ENCODE results near the gene BLACAT1. TPM values are rescaled to one million over a fixed set of nuclear protein-coding genes. Genes with fewer than 3 reads are reported as not detected.

Gene BLACAT1
- total and polyA plus RNA-seq, 9 of the 15 experiments (the other 6 are each of a cell fraction or from before 2014, with no cell fraction given), result 0.10 to 5.9 (median 0.73) TPM

DNA sequence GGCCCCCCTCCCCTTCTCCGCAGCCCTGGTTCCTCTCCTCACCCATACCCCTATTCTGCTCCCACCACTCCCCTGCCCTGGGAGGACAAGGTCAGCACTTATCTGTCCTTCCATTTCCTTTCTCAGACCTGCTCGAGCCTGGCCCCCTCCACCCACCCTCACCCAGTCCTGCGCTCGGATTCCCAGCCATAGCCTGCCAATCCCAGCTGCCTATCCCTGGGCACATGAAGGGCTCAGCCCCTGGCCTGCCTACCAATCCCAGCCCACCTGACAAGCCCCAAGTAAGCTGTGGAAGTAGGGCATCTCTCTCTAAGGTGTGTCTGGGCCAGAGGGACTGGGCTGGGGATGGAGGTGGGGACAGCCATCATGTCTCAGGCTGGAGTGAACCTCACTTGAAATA is 5.4 kb downstream of the BLACAT1 start (continued):
- TF ChIP-seq, protein P1, sequence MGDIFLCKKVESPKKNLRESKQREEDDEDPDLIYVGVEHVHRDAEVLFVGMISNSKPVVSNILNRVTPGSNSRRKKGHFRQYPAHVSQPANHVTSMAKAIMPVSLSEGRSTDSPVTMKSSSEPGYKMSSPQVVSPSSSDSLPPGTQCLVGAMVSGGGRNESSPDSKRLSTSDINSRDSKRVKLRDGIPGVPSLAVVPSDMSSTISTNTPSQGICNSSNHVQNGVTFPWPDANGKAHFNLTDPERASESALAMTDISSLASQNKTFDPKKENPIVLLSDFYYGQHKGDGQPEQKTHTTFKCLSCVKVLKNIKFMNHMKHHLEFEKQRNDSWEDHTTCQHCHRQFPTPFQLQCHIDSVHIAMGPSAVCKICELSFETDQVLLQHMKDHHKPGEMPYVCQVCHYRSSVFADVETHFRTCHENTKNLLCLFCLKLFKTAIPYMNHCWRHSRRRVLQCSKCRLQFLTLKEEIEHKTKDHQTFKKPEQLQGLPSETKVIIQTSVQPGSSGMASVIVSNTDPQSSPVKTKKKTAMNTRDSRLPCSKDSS (IDR thresholded peaks at IDR 0.05; ENCODE audit: low read depth, partially characterized antibody), result no peak
- 0 out of 4 replicates have a peak, but pooled peaks of 1 of the 2 experiments have one; percentile 50 for TF ChIP-seq MAZ (CRISPR knock-in tag; conservative IDR thresholded peaks at IDR 0.05 in 1 of 2, IDR thresholded peaks at IDR 0.05 in 1 of 2)
- TF ChIP-seq, protein P2, sequence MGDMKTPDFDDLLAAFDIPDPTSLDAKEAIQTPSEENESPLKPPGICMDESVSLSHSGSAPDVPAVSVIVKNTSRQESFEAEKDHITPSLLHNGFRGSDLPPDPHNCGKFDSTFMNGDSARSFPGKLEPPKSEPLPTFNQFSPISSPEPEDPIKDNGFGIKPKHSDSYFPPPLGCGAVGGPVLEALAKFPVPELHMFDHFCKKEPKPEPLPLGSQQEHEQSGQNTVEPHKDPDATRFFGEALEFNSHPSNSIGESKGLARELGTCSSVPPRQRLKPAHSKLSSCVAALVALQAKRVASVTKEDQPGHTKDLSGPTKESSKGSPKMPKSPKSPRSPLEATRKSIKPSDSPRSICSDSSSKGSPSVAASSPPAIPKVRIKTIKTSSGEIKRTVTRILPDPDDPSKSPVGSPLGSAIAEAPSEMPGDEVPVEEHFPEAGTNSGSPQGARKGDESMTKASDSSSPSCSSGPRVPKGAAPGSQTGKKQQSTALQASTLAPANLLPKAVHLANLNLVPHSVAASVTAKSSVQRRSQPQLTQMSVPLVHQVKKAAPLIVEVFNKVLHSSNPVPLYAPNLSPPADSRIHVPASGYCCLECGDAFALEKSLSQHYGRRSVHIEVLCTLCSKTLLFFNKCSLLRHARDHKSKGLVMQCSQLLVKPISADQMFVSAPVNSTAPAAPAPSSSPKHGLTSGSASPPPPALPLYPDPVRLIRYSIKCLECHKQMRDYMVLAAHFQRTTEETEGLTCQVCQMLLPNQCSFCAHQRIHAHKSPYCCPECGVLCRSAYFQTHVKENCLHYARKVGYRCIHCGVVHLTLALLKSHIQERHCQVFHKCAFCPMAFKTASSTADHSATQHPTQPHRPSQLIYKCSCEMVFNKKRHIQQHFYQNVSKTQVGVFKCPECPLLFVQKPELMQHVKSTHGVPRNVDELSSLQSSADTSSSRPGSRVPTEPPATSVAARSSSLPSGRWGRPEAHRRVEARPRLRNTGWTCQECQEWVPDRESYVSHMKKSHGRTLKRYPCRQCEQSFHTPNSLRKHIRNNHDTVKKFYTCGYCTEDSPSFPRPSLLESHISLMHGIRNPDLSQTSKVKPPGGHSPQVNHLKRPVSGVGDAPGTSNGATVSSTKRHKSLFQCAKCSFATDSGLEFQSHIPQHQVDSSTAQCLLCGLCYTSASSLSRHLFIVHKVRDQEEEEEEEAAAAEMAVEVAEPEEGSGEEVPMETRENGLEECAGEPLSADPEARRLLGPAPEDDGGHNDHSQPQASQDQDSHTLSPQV (IDR thresholded peaks at IDR 0.05), result no peak
- TF ChIP-seq CBFA2T2 (conservative IDR thresholded peaks at IDR 0.05), result no peak
- TF ChIP-seq ZNF668 (CRISPR knock-in tag; IDR thresholded peaks at IDR 0.05), result no peak
- no peak for TF ChIP-seq TFAM (CRISPR knock-in tag; conservative IDR thresholded peaks at IDR 0.05)
- TF ChIP-seq ZNF57 (CRISPR knock-in tag; IDR thresholded peaks at IDR 0.05), result no peak
- TF ChIP-seq HMG20A (CRISPR knock-in tag; conservative IDR thresholded peaks at IDR 0.05), result no peak
- no peak for TF ChIP-seq SPI1 (IDR thresholded peaks at IDR 0.05; ENCODE audit: borderline replicate concordance, low read depth, low read length)
- no peak for TF ChIP-seq ZNF586 (CRISPR knock-in tag; conservative IDR thresholded peaks at IDR 0.05)
- TF ChIP-seq, protein P3, sequence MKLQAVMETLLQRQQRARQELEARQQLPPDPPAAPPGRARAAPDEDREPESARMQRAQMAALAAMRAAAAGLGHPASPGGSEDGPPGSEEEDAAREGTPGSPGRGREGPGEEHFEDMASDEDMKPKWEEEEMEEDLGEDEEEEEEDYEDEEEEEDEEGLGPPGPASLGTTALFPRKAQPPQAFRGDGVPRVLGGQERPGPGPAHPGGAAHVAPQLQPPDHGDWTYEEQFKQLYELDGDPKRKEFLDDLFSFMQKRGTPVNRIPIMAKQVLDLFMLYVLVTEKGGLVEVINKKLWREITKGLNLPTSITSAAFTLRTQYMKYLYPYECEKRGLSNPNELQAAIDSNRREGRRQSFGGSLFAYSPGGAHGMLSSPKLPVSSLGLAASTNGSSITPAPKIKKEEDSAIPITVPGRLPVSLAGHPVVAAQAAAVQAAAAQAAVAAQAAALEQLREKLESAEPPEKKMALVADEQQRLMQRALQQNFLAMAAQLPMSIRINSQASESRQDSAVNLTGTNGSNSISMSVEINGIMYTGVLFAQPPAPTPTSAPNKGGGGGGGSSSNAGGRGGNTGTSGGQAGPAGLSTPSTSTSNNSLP (IDR thresholded peaks at IDR 0.05; ENCODE audit: borderline replicate concordance, low read depth, low read length), result no peak
- TF ChIP-seq, protein P4, sequence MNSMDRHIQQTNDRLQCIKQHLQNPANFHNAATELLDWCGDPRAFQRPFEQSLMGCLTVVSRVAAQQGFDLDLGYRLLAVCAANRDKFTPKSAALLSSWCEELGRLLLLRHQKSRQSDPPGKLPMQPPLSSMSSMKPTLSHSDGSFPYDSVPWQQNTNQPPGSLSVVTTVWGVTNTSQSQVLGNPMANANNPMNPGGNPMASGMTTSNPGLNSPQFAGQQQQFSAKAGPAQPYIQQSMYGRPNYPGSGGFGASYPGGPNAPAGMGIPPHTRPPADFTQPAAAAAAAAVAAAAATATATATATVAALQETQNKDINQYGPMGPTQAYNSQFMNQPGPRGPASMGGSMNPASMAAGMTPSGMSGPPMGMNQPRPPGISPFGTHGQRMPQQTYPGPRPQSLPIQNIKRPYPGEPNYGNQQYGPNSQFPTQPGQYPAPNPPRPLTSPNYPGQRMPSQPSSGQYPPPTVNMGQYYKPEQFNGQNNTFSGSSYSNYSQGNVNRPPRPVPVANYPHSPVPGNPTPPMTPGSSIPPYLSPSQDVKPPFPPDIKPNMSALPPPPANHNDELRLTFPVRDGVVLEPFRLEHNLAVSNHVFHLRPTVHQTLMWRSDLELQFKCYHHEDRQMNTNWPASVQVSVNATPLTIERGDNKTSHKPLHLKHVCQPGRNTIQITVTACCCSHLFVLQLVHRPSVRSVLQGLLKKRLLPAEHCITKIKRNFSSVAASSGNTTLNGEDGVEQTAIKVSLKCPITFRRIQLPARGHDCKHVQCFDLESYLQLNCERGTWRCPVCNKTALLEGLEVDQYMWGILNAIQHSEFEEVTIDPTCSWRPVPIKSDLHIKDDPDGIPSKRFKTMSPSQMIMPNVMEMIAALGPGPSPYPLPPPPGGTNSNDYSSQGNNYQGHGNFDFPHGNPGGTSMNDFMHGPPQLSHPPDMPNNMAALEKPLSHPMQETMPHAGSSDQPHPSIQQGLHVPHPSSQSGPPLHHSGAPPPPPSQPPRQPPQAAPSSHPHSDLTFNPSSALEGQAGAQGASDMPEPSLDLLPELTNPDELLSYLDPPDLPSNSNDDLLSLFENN (IDR thresholded peaks at IDR 0.05; ENCODE audit: low read depth in 2 of 2, low read length in 2 of 2), result no peak
- TF ChIP-seq ZNF165 (CRISPR knock-in tag; IDR thresholded peaks at IDR 0.05; ENCODE audit: borderline replicate concordance), result no peak
- no peak for TF ChIP-seq PPARD (CRISPR knock-in tag; IDR thresholded peaks at IDR 0.05)
- 0 out of 2 replicates have a peak, but pooled peaks have one; percentile 18 for TF ChIP-seq ESRRA (IDR thresholded peaks at IDR 0.05; ENCODE audit: borderline replicate concordance, low read depth)
- TF ChIP-seq E2F3 (CRISPR knock-in tag; IDR thresholded peaks at IDR 0.05), result 0 out of 2 replicates have a peak, but pooled peaks have one; percentile 16
